Dermis blood vessel endothelial cell (primary cell): ENCODE measurements around the gene VPS36. TPM values are rescaled to one million over a fixed set of nuclear protein-coding genes. Genes with fewer than 3 reads are reported as not detected.

Experiments
- DNase-seq: peaks from one replicate; pipeline ENCODE4 v3.0.0; 2010
- total RNA-seq: library from RNA; depleted of rRNA; stranded (reverse); fragments of >200 nt; gene quantifications from 2 replicates; pipeline ENCODE4 v1.2.3, GENCODE V29; 2014

Gene VPS36
- total RNA-seq, 1 donor from 2014 or later, result 22.5 TPM

DNA sequence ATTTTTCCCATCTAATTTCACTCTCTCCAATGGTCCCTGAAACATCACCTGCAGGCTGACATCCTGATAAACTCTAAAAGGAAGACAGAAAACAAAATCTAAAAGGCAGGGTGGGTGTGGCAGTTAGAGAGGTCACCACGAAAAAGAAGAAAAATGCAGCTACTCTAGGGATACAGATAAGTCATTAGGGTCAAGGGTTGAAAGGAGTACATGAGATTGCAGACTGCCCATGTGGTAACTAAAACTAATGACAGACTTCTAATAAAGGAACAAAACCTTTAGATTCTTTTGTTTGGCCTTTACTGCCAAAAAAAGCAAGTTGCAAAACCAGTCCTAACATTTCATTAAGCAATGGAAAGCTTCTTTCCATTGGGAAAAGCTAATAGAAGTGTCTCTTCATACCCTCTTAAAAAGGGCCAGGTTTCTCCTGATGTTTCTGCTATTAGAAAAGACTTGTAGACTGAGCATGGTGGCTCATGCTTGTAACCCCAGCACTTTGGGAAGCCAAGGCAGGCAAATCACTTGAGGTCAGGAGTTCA lies 75.5 kb downstream of the VPS36 start:
- no peak for DNase-seq

DNA sequence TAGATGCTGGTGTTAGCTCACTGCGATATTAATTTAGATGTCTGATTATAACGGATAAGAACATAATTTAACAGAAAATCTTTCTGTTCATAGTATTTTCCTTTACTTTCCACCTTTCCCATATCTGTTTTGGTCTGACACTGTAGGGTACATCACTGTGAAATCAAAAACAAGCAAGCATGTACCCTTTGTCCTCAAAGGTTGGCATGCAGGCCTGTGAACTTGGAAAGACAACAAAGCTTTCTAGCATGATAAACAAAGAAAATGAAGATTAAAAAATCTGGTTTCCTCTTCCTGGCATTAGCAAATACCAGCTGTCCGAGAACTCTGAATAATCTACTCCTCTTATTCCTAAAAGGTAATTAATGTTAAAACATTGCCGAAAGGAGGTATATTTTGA lies 76.0 kb downstream of the VPS36 start:
- DNase-seq, result peak; percentile 39

DNA sequence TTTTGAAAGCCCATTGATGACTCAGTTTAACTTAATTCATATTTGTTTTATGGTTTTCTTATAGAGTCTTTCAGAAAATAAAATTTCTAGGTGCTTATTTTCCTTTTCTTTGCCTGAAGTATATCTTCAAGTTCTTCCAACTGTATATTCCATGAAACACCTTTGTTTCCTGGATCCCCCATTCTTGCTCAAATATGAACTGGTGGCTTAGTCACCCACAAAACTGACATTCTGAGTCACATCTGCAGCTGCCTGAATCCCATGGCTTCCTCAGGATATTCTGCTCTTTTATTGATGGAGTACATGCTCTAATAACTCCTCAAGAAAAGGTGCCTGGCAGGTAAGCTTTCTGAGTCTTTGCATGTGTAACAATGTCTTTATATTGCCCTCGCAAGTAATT lies 77.2 kb downstream of the VPS36 start:
- peak; percentile 41 for DNase-seq

DNA sequence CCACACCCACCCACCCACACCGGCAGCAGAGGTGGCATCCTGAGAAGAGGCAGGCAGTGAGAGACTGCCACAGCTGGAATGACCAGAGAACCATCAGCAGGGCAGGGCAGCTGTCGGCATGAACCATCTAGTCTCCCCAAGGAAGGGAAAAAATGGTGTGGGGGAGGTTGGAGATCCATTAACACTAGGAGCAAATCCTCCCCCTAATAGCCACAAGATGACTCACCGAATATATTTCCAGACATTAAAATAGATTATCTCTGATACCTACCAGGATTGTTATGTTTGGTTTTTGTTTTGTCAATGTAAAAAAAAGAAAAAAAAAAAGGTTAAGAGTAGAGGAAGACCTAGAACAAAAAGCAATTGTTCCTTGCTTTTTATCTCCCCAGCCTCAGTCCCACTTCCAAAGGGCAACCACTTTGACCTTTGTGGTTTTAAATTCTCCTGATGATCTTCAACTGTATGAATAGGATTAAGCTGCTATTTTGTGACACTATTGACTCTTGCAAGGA lies 78.6 kb downstream of the VPS36 start:
- DNase-seq, result peak; percentile 68

DNA sequence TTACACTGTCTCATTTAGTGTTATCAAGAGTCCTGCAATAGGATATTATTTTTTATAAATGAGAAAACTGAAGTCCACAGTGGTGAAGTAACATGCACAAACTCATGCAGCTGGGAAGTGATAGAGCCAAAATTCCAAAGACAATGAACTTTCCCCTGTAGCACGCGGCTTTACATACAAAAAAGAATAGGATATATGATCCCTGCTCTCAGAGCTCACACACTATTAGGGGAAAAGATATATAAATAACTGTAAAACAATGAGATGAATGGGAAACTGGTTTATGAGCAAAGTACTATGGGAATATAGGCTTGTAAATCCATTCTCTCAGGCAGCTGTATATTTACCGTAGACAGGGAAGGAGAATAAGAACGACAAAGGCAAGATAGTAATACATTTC lies 84.1 kb downstream of the VPS36 start:
- DNase-seq, result no peak

Other genes with a start within 250 kb of the VPS36 start
- gene THSD1, start 44.5 kb downstream of the VPS36 start, total RNA-seq, result 80.3 and 83.1 TPM in 2 replicates
- gene CKAP2, start 4.8 kb upstream of the VPS36 start, total RNA-seq, result 18.9 and 71.8 TPM in 2 replicates
- gene HNRNPA1L2, start 191.8 kb upstream of the VPS36 start, total RNA-seq, result 2.2 and 4.0 TPM in 2 replicates
- 49.5 and 75.9 TPM in 2 replicates for gene SUGT1, start 202.2 kb upstream of the VPS36 start, total RNA-seq